GM12878 (cell line): Measurements from ENCODE around the gene TEX261. TPM values are rescaled to one million over a fixed set of nuclear protein-coding genes. Genes with fewer than 3 reads are reported as not detected.

Experiments used
- ATAC-seq: fragments of 200-7000 bp; cut with Tn5 transposase; 3 replicates; pipeline ENCODE4 v1.9.1; 2020; ENCODE audit warnings: mild to moderate bottlenecking, moderate library complexity
- BruUV-seq: library from RNA; stranded (reverse); fragments of 400-500 nt; replicated peaks from 2 replicates; lab custom pipeline; 2021; lab: Mats Ljungman, UMichigan
- CTCF ChIA-PET: fragments of 300-600 bp; sonication (Branson Sonifier 250); formaldehyde crosslinking; extraction: SDS; loops from one replicate; lab custom pipeline; 2021; ENCODE audit warnings: inconsistent platforms; lab: Yijun Ruan, JAX
- POLR2A ChIA-PET: fragments of 350-600 bp; formaldehyde crosslinking; extraction: SDS; loops from one replicate; lab custom pipeline; 2021; ENCODE audit warnings: inconsistent platforms; lab: Charles Lee
- RAD21 ChIA-PET: fragments of 300-600 bp; sonication (Branson Sonifier 250); formaldehyde crosslinking; loops from one replicate; lab custom pipeline; 2023; ENCODE audit warnings: antibody characterized with exemption; ENCODE audit not compliant: unreplicated experiment; lab: Charles Lee
- SMC1A ChIA-PET: fragments of 300-600 bp; sonication (Branson Sonifier 250); formaldehyde crosslinking; loops from one replicate; lab custom pipeline; 2023; ENCODE audit not compliant: unreplicated experiment, uncharacterized antibody; lab: Charles Lee
- DNase-seq: peaks from one replicate; pipeline ENCODE4 v3.0.0-alpha.2; 2011; ENCODE audit warnings: low read depth, low spot score
- FAIRE-seq: peaks from 3 replicates; lab custom pipeline; 2011; peaks lifted over from hg19 to GRCh38; lab: Jason Lieb, UNC
- H2AFZ ChIP-seq: 2 replicates; pipeline ENCODE4 v1.6.0; 2011; ENCODE audit warnings: low read depth, low read length, control low read depth; ENCODE audit not compliant: control insufficient read depth
- H3K27ac ChIP-seq: 2 replicates; pipeline ENCODE4 v1.5.1; 2011; ENCODE audit warnings: control low read depth; ENCODE audit not compliant: control insufficient read depth, insufficient read depth
- H3K27me3 ChIP-seq, 2 experiments: replicated peaks in 1 of 2; 2 replicates each; pipeline versions ENCODE4 v1.6.0 to v1.6.1; 2011; ENCODE audit warnings: low read length in 1 of 2; ENCODE audit not compliant: control insufficient read depth in 2 of 2, insufficient read depth in 2 of 2
- H3K36me3 ChIP-seq, 2 experiments: 2 replicates each; pipeline ENCODE4 v1.5.1; 2011; ENCODE audit warnings: low read length in 1 of 2; ENCODE audit not compliant: control insufficient read depth in 2 of 2, insufficient read depth in 2 of 2
- H3K4me1 ChIP-seq: 2 replicates; pipeline ENCODE4 v1.6.1; 2011; ENCODE audit warnings: mild to moderate bottlenecking, low read length, moderate library complexity, mixed read lengths; ENCODE audit not compliant: control insufficient read depth, insufficient read depth
- H3K4me2 ChIP-seq: 2 replicates; pipeline ENCODE4 v1.6.0; 2011; ENCODE audit warnings: control low read depth; ENCODE audit not compliant: control insufficient read depth, insufficient read depth
- H3K4me3 ChIP-seq: fragments of 200-600 bp; sonication (generic); 2 replicates; pipeline ENCODE4 v1.5.1; 2016
- H3K79me2 ChIP-seq: 2 replicates; pipeline ENCODE4 v1.6.0; 2011; ENCODE audit warnings: low read length; ENCODE audit not compliant: control insufficient read depth, insufficient read depth
- H3K9ac ChIP-seq: 2 replicates; pipeline ENCODE4 v1.8.0; 2011; ENCODE audit warnings: low read length, control low read depth, mixed read lengths; ENCODE audit not compliant: control insufficient read depth, insufficient read depth
- H3K9me3 ChIP-seq: replicated peaks from 3 replicates; pipeline ENCODE4 v1.5.1; 2011; ENCODE audit warnings: mild to moderate bottlenecking, low read length; ENCODE audit not compliant: control insufficient read depth, insufficient read depth
- H4K20me1 ChIP-seq: 2 replicates; pipeline ENCODE4 v1.6.0; 2011; ENCODE audit not compliant: control insufficient read depth, insufficient read depth
- ATF7 ChIP-seq: fragments of 450-650 bp; IDR thresholded peaks from 2 replicates; pipeline ENCODE4 v1.6.1; 2016; ENCODE audit warnings: low read depth, mild to moderate bottlenecking
- BCL11A ChIP-seq: IDR thresholded peaks from 2 replicates; pipeline ENCODE4 v1.6.1; 2011; ENCODE audit warnings: low read depth, low read length
- CHD1 ChIP-seq: IDR thresholded peaks from 2 replicates; pipeline ENCODE4 v1.6.1; 2012; ENCODE audit warnings: low read depth, low read length, improper control_type of control experiment
- HCFC1 ChIP-seq: fragments of 150-350 bp; IDR thresholded peaks from 2 replicates; pipeline ENCODE4 v1.6.1; 2014; ENCODE audit warnings: low read length
- PAX8 ChIP-seq: fragments of 450-650 bp; IDR thresholded peaks from 2 replicates; pipeline ENCODE4 v1.6.1; 2017; ENCODE audit warnings: mild to moderate bottlenecking, moderate library complexity
- RAD21 ChIP-seq: IDR thresholded peaks from 2 replicates; pipeline ENCODE4 v1.6.1; 2011; ENCODE audit warnings: mild to moderate bottlenecking, low read depth, low read length, moderate library complexity; ENCODE audit not compliant: insufficient read depth
- RB1 ChIP-seq: fragments of 450-650 bp; formaldehyde crosslinking; IDR thresholded peaks from 2 replicates; pipeline ENCODE4 v1.6.1; 2017; ENCODE audit warnings: mild to moderate bottlenecking, borderline replicate concordance
- RELA ChIP-seq: fragments of 450-650 bp; IDR thresholded peaks from 2 replicates; pipeline ENCODE4 v1.8.0; 2014; ENCODE audit warnings: borderline replicate concordance; ENCODE audit not compliant: partially characterized antibody
- WRNIP1 ChIP-seq: IDR thresholded peaks from 2 replicates; pipeline ENCODE4 v1.6.1; 2011; ENCODE audit warnings: low read depth, low read length, improper control_type of control experiment, borderline replicate concordance
- ZNF384 ChIP-seq: IDR thresholded peaks from 2 replicates; pipeline ENCODE4 v1.6.1; 2012; ENCODE audit warnings: low read depth, mild to moderate bottlenecking, low read length, improper control_type of control experiment, borderline replicate concordance
- ZSCAN29 ChIP-seq: fragments of 450-650 bp; IDR thresholded peaks from 2 replicates; pipeline ENCODE4 v1.6.1; 2017; ENCODE audit warnings: mild to moderate bottlenecking, moderate library complexity
- WGBS: methylation state at CpG from one replicate; pipeline ENCODE4 v1.1.6; 2016; ENCODE audit warnings: low lambda C conversion rate; ENCODE audit not compliant: insufficient replicate concordance, insufficient coverage; ENCODE audit errors: missing lambda C conversion rate; 5-methylcytosine and 5-hydroxymethylcytosine counted together
- in situ Hi-C: fragments of 300-500 bp; cut with MboI; formaldehyde crosslinking; loops from 9 replicates; pipeline ENCODE4 v1.14.3; 2018; ENCODE audit warnings: mixed read lengths
- intact Hi-C: fragments of 100-400 bp; cut with micrococcal nuclease; formaldehyde crosslinking; loops from one replicate; pipeline ENCODE4 v1.14.2; 2022; ENCODE audit not compliant: unreplicated experiment
- polyA plus RNA-seq, 11 experiments: library from polyadenylated mRNA; depleted of rRNA in 4 of 11; unstranded in 6 of 11; stranded (reverse) in 5 of 11; fragments of >200 nt; fragmentation: Nextera tagmentation in 4 of 11; fragmentation: Illumina TruSeq in 1 of 11; extraction: Ambion mirVana in 4 of 11; extraction: Trizol in 1 of 11; gene quantifications; 1 replicate in 1 of 11; 2 replicates in 10 of 11; pipeline versions ENCODE4 v1.2.1 to v1.2.3, GENCODE V29; 2011 to 2016; ENCODE audit warnings: inconsistent platforms in 2 of 11, missing spikeins in 2 of 11, low read depth in 1 of 11
- total RNA-seq, 4 experiments: library from RNA; depleted of rRNA in 3 of 4; stranded (reverse); fragments of >200 nt in 3 of 4; fragmentation: Illumina TruSeq in 1 of 4; extraction: Trizol in 1 of 4; gene quantifications; 2 replicates each; pipeline versions ENCODE4 v1.2.1 to v1.2.3, GENCODE V29; 2013 to 2021
- TF ChIP-seq, protein P1 (sequence below): IDR thresholded peaks from 2 replicates; pipeline ENCODE4 v1.6.1; 2012; ENCODE audit warnings: low read length, inconsistent platforms

TEX261 gene
- total and polyA plus RNA-seq, 10 of the 15 experiments (the other 5 are each of a cell fraction or from before 2014, with no cell fraction given) = 5.5 to 75.6 (median 40.3) TPM

DNA sequence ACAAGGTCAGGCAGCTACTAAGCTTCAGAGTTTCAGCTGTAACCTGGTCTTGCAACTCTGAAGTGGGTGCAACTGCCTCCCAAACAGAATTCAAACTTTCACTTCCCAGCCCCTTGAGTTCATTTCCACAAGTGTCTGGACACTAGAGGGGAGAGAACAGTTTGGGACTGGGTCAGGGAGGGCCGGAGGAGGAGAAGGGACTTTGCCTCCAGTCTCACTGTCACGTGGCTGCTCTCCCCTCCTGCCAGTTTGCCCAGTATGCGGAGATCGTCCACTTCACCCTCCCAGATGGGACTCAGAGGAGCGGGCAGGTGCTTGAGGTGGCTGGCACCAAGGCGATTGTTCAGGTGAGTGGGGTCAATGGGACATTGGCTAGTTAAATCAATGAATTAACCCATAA lies 36.9 kb downstream of the TEX261 start:
- BruUV-seq = no TSS peak
- ChIA-PET SMC1A (no interaction called here), POLR2A (no interaction called here), RAD21 (interaction anchor here (0.6 kb wide), 1 partner anchor 148 kb away, joined by 4 read pairs; no protein-coding TSS in a partner anchor), CTCF (no interaction called here)
- in situ Hi-C loops (no loop called here), intact Hi-C loops (no loop called here)
- Histone ChIP-seq H3K79me2 (no peaks in the 10 kb centered on the region), H3K4me3 (no peak overlapping the region), H3K4me2 (no peak overlapping the region), H3K27me3 (no peaks in the 10 kb centered on the region), H2AFZ (no peak overlapping the region), H3K9ac (no peak overlapping the region), H3K4me1 (no peaks in the 10 kb centered on the region), H3K36me3 (no peaks in the 10 kb centered on the region), H3K9me3 (no peaks in the 10 kb centered on the region), H4K20me1 (no peaks in the 10 kb centered on the region), H3K27ac (no peak overlapping the region)
- DNase-seq = no peak
- no peak for ATAC-seq
- 69% methylated on average over 6 of the region's 6 CpGs for WGBS
- TF ChIP-seq WRNIP1 (no peak), ZNF384 (no peak)
- no peak for FAIRE-seq

DNA sequence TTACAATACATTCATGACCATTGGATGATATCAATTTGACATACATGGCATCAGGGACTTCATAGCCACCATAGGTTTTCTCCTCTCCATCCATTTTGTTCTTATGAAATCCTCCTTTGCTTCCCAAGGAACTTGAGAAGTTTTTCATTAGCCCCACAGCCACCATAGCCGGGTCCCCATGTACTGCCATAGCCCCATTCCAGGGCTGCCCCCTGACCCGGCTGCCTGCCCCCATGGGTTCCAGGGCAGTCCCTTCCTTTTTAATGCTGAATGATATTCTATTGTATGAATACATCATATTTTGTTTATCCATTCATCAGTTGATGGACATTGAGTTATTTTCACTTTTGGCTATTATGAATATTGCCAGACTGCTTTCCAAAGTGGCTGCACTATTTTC lies 38.5 kb downstream of the TEX261 start:
- ChIA-PET RAD21 (no interaction called here), SMC1A (no interaction called here), CTCF (no interaction called here), POLR2A (no interaction called here)
- intact Hi-C loops (no loop called here), in situ Hi-C loops (no loop called here)
- ATAC-seq (no peak), DNase-seq (no peak), FAIRE-seq (no peak)
- Histone ChIP-seq H3K27ac (no peak overlapping the region), H3K36me3 (no peaks in the 10 kb centered on the region), H3K9me3 (no peaks in the 10 kb centered on the region), H3K4me3 (no peak overlapping the region), H3K4me2 (no peak overlapping the region), H3K9ac (no peak overlapping the region), H3K79me2 (no peaks in the 10 kb centered on the region), H2AFZ (no peak overlapping the region), H3K4me1 (no peaks in the 10 kb centered on the region), H4K20me1 (no peaks in the 10 kb centered on the region), H3K27me3 (no peaks in the 10 kb centered on the region)
- 0% methylated on average over 2 of the region's 2 CpGs for WGBS
- no TSS peak for BruUV-seq
- TF ChIP-seq, protein P1, sequence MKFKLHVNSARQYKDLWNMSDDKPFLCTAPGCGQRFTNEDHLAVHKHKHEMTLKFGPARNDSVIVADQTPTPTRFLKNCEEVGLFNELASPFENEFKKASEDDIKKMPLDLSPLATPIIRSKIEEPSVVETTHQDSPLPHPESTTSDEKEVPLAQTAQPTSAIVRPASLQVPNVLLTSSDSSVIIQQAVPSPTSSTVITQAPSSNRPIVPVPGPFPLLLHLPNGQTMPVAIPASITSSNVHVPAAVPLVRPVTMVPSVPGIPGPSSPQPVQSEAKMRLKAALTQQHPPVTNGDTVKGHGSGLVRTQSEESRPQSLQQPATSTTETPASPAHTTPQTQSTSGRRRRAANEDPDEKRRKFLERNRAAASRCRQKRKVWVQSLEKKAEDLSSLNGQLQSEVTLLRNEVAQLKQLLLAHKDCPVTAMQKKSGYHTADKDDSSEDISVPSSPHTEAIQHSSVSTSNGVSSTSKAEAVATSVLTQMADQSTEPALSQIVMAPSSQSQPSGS = no peak
- TF ChIP-seq PAX8 (no peak), ATF7 (no peak), HCFC1 (no peak), RELA (no peak), CHD1 (no peak), ZSCAN29 (no peak), BCL11A (no peak), RB1 (no peak), RAD21 (no peak)
